ENCODE results near the gene P2RY8. TPM values are rescaled to one million over a fixed set of nuclear protein-coding genes. Genes with fewer than 3 reads are reported as not detected.

Gene P2RY8
- total RNA-seq, 1 experiment from 2014 or later, result 0.44 TPM

- no peaks in the 10 kb centered on the region for H3K9me3 ChIP-seq (ENCODE audit: control insufficient read depth in 1 of 2, insufficient read depth in 1 of 2, low read depth in 1 of 2, low read length in 2 of 2)
- no peaks in the 10 kb centered on the region for H4K20me1 ChIP-seq (ENCODE audit: insufficient read depth)
- no peak overlapping the region for H2AFZ ChIP-seq (ENCODE audit: low read depth, low read length, poor library complexity, severe bottlenecking)
- BruUV-seq (replicated peaks), result no TSS peak
- no peak for DNase-seq (ENCODE audit: low read depth, low spot score)
- POLR2A ChIA-PET, result no interaction called here
- no peaks in the 10 kb centered on the region for H3K27me3 ChIP-seq (ENCODE audit: insufficient read depth, low read length)
- no peak overlapping the region for H3K27ac ChIP-seq (ENCODE audit: low read depth, low read length)
- TF ChIP-seq, protein P1, sequence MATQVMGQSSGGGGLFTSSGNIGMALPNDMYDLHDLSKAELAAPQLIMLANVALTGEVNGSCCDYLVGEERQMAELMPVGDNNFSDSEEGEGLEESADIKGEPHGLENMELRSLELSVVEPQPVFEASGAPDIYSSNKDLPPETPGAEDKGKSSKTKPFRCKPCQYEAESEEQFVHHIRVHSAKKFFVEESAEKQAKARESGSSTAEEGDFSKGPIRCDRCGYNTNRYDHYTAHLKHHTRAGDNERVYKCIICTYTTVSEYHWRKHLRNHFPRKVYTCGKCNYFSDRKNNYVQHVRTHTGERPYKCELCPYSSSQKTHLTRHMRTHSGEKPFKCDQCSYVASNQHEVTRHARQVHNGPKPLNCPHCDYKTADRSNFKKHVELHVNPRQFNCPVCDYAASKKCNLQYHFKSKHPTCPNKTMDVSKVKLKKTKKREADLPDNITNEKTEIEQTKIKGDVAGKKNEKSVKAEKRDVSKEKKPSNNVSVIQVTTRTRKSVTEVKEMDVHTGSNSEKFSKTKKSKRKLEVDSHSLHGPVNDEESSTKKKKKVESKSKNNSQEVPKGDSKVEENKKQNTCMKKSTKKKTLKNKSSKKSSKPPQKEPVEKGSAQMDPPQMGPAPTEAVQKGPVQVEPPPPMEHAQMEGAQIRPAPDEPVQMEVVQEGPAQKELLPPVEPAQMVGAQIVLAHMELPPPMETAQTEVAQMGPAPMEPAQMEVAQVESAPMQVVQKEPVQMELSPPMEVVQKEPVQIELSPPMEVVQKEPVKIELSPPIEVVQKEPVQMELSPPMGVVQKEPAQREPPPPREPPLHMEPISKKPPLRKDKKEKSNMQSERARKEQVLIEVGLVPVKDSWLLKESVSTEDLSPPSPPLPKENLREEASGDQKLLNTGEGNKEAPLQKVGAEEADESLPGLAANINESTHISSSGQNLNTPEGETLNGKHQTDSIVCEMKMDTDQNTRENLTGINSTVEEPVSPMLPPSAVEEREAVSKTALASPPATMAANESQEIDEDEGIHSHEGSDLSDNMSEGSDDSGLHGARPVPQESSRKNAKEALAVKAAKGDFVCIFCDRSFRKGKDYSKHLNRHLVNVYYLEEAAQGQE (IDR thresholded peaks at IDR 0.05; ENCODE audit: low read depth), result no peak
- TF ChIP-seq EGR1 (IDR thresholded peaks at IDR 0.05; ENCODE audit: low read depth) (no peak), TCF7L2 (IDR thresholded peaks at IDR 0.05; ENCODE audit: borderline replicate concordance, extremely low read depth, insufficient read depth, insufficient read length) (no peak), SP1 (IDR thresholded peaks at IDR 0.05; ENCODE audit: low read depth) (no peak), SIN3A (IDR thresholded peaks at IDR 0.05; ENCODE audit: low read depth) (no peak), JUND (IDR thresholded peaks at IDR 0.05) (no peak), ATF3 (IDR thresholded peaks at IDR 0.05) (no peak)
- TF ChIP-seq, protein P2, sequence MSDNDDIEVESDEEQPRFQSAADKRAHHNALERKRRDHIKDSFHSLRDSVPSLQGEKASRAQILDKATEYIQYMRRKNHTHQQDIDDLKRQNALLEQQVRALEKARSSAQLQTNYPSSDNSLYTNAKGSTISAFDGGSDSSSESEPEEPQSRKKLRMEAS (IDR thresholded peaks at IDR 0.05), result no peak
- H3K9ac ChIP-seq (ENCODE audit: low read length), result no peak overlapping the region
- no peaks in the 10 kb centered on the region for H3K36me3 ChIP-seq (ENCODE audit: control insufficient read depth in 1 of 2, insufficient read depth in 2 of 2, low read length in 2 of 2)
- CTCF ChIA-PET, result no interaction called here
- H3K4me2 ChIP-seq (ENCODE audit: low read length), result no peak overlapping the region
- H3K79me2 ChIP-seq (ENCODE audit: insufficient read depth, low read length), result no peaks in the 10 kb centered on the region
- no peaks in the 10 kb centered on the region for H3K9me2 ChIP-seq (ENCODE audit: insufficient read depth)
- ATAC-seq, result no peak
- no peak overlapping the region for H3K4me3 ChIP-seq (replicated peaks in 1 of 2; ENCODE audit: low read depth in 1 of 2, low read length in 2 of 2)
- H3K4me1 ChIP-seq (ENCODE audit: control insufficient read depth in 1 of 2, insufficient read depth in 2 of 2, low read length in 2 of 2), result no peaks in the 10 kb centered on the region
- intact Hi-C loops (cut with micrococcal nuclease), result no loop called here
- RAD21 ChIA-PET (ENCODE audit: low non-redundant PET in 1 of 2, low total read pairs in 2 of 2, uncharacterized antibody in 2 of 2, unreplicated experiment in 2 of 2), result no interaction called here
Measured at GRCh38 chrX:1492421-1493012, 44.5 kb downstream of the P2RY8 start.

Data from HCT116 (cell line).